DND-41 (cell line): ENCODE results near the gene HDAC4.

Experiments
- ATAC-seq: fragments of 200-7000 bp; cut with Tn5 transposase; 3 replicates; pipeline ENCODE4 v1.9.1; 2021; ENCODE audit warnings: low read depth; ENCODE audit not compliant: insufficient read depth
- DNase-seq: peaks from one replicate; pipeline ENCODE4 v3.0.0-alpha.2; 2020
- H2AFZ ChIP-seq: 2 replicates; pipeline ENCODE4 v1.6.0; 2012; ENCODE audit warnings: low read depth, low read length
- H3K27ac ChIP-seq: 2 replicates; pipeline ENCODE4 v1.5.1; 2012; ENCODE audit warnings: low read length, inconsistent platforms
- H3K27me3 ChIP-seq: fragments of 200-600 bp; sonication (generic); 2 replicates; pipeline ENCODE4 v1.6.0; 2012; ENCODE audit warnings: low read length, mild to moderate bottlenecking, inconsistent platforms; ENCODE audit not compliant: insufficient read depth, poor library complexity
- H3K36me3 ChIP-seq: 2 replicates; pipeline ENCODE4 v1.5.1; 2012; ENCODE audit warnings: low read length, inconsistent platforms; ENCODE audit not compliant: insufficient read depth
- H3K4me1 ChIP-seq: 2 replicates; pipeline ENCODE4 v1.5.1; 2012; ENCODE audit warnings: mild to moderate bottlenecking, low read length; ENCODE audit not compliant: insufficient read depth
- H3K4me2 ChIP-seq: 2 replicates; pipeline ENCODE4 v1.6.0; 2012; ENCODE audit warnings: mild to moderate bottlenecking, moderate library complexity, low read length, inconsistent platforms; ENCODE audit not compliant: insufficient read depth
- H3K4me3 ChIP-seq, 2 experiments: fragments of 200-600 bp in 1 of 2; shearing (Covaris generic) in 1 of 2; 2 replicates each; pipeline ENCODE4 v1.5.1; 2012 to 2016; ENCODE audit warnings: inconsistent platforms in 2 of 2, low read length in 2 of 2, mild to moderate bottlenecking in 2 of 2, low read depth in 1 of 2, moderate library complexity in 1 of 2
- H3K79me2 ChIP-seq: 2 replicates; pipeline ENCODE4 v1.6.0; 2012; ENCODE audit warnings: low read length, inconsistent platforms; ENCODE audit not compliant: insufficient read depth
- H3K9ac ChIP-seq: 2 replicates; pipeline ENCODE4 v1.6.0; 2012; ENCODE audit warnings: low read depth, mild to moderate bottlenecking, inconsistent platforms, low read length, moderate library complexity
- H3K9me3 ChIP-seq: 2 replicates; pipeline ENCODE4 v1.5.1; 2012; ENCODE audit warnings: low read length, moderate library complexity, mild to moderate bottlenecking, inconsistent platforms; ENCODE audit not compliant: insufficient read depth, severe bottlenecking
- H4K20me1 ChIP-seq: 2 replicates; pipeline ENCODE4 v1.6.0; 2012; ENCODE audit warnings: low read length; ENCODE audit not compliant: insufficient read depth
- CTCF ChIP-seq: IDR thresholded peaks from 2 replicates; pipeline ENCODE4 v1.5.1; 2012; ENCODE audit warnings: borderline replicate concordance, low read length, moderate library complexity, mild to moderate bottlenecking; ENCODE audit not compliant: poor library complexity, severe bottlenecking; ENCODE audit errors: extremely low read depth
- EZH2 ChIP-seq: IDR thresholded peaks from 3 replicates; pipeline ENCODE4 v1.6.1; 2012; ENCODE audit warnings: borderline replicate concordance, low read depth, mild to moderate bottlenecking, moderate library complexity, low read length, inconsistent platforms; ENCODE audit not compliant: severe bottlenecking

The HDAC4 gene

GRCh38 chr2:239133945-239134570 is 266.8 kb downstream of the HDAC4 start:
- DNase-seq = no peak
- H3K4me3 ChIP-seq = no peak overlapping the region
- no peak overlapping the region for H2AFZ ChIP-seq
- peaks cover 90% of the 10 kb centered on the region for H3K79me2 ChIP-seq
- no peak for ATAC-seq
- H3K27me3 ChIP-seq = no peaks in the 10 kb centered on the region
- H3K9me3 ChIP-seq = no peaks in the 10 kb centered on the region
- H4K20me1 ChIP-seq = peaks cover 86% of the 10 kb centered on the region
- peaks cover 99% of the 10 kb centered on the region for H3K36me3 ChIP-seq
- H3K4me1 ChIP-seq = no peaks in the 10 kb centered on the region
- TF ChIP-seq CTCF = no peak
- no peak overlapping the region for H3K27ac ChIP-seq
- H3K4me2 ChIP-seq = no peak overlapping the region
- H3K9ac ChIP-seq = no peak overlapping the region

- no peaks in the 10 kb centered on the region for H3K4me1 ChIP-seq
- no peak overlapping the region for H3K27ac ChIP-seq
- peaks cover 86% of the 10 kb centered on the region for H4K20me1 ChIP-seq
- H3K4me3 ChIP-seq = no peak overlapping the region
- no peak for DNase-seq
- H3K9ac ChIP-seq = no peak overlapping the region
- H3K9me3 ChIP-seq = no peaks in the 10 kb centered on the region
- H3K4me2 ChIP-seq = no peak overlapping the region
- no peak for ATAC-seq
- H3K79me2 ChIP-seq = peaks cover 91% of the 10 kb centered on the region
- no peak overlapping the region for H2AFZ ChIP-seq
- H3K27me3 ChIP-seq = no peaks in the 10 kb centered on the region
- H3K36me3 ChIP-seq = peaks cover 100% of the 10 kb centered on the region
- TF ChIP-seq EZH2 (no peak), CTCF (no peak)
Measured at GRCh38 chr2:239132786-239133185, 268.0 kb downstream of the HDAC4 start.

DNA sequence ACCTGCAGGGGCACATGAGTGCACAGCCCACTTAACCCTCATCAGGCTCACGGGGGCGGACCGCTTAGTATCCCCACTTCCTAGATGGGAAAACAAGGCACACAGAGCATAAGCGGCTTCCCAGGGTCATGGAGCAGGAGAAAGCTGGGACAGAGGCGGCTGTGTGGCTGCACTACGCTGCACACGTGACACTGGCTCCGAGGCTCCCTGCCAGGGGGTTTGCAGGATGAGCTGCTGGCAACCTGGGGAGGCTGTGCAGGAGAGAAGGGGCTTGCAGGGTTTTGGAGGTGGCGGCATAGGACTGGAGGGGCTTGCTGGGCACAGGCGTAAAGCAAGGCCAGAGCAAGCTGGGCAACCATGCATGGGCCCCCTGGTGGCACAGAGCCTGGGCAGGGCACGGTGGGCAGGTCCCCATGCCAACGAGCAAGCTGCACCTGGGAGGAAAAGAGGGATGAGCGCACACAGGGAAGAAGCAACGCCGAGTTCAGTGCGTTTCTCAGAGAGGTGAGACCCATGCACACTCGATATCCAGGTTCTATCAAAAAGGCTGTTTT is 268.6 kb downstream of the HDAC4 start:
- Histone ChIP-seq H3K4me1 (no peaks in the 10 kb centered on the region), H3K9ac (no peak overlapping the region), H3K9me3 (no peaks in the 10 kb centered on the region), H3K79me2 (peaks cover 90% of the 10 kb centered on the region), H2AFZ (no peak overlapping the region), H3K36me3 (peaks cover 100% of the 10 kb centered on the region), H3K27me3 (no peaks in the 10 kb centered on the region), H4K20me1 (peaks cover 85% of the 10 kb centered on the region), H3K4me3 (no peak overlapping the region), H3K27ac (no peak overlapping the region), H3K4me2 (no peak overlapping the region)
- DNase-seq (no peak), ATAC-seq (no peak)
- TF ChIP-seq EZH2 (no peak), CTCF (no peak)

GRCh38 chr2:239131521-239131920 is 269.3 kb downstream of the HDAC4 start:
- peaks cover 100% of the 10 kb centered on the region for H3K36me3 ChIP-seq
- H2AFZ ChIP-seq = no peak overlapping the region
- TF ChIP-seq CTCF (no peak), EZH2 (no peak)
- peaks cover 86% of the 10 kb centered on the region for H4K20me1 ChIP-seq
- H3K79me2 ChIP-seq = peaks cover 85% of the 10 kb centered on the region
- no peak overlapping the region for H3K4me2 ChIP-seq
- H3K27ac ChIP-seq = no peak overlapping the region
- H3K27me3 ChIP-seq = no peaks in the 10 kb centered on the region
- no peak overlapping the region for H3K9ac ChIP-seq
- ATAC-seq (no peak), DNase-seq (no peak)
- H3K4me1 ChIP-seq = no peaks in the 10 kb centered on the region
- H3K4me3 ChIP-seq = no peak overlapping the region
- no peaks in the 10 kb centered on the region for H3K9me3 ChIP-seq
